K562 (cell line): ENCODE data around the gene HELZ. TPM values are rescaled to one million over a fixed set of nuclear protein-coding genes. Genes with fewer than 3 reads are reported as not detected.

Experiments used
- ATAC-seq: fragments of 200-7000 bp; cut with Tn5 transposase; 3 replicates; pipeline ENCODE4 v1.9.1; 2020; ENCODE audit warnings: moderate library complexity
- BruUV-seq: library from RNA; stranded (reverse); fragments of 400-500 nt; replicated peaks from 2 replicates; lab custom pipeline; 2021; lab: Mats Ljungman, UMichigan
- CTCF ChIA-PET: fragments of 300-600 bp; formaldehyde crosslinking; extraction: SDS; loops from one replicate; lab custom pipeline; 2021; ENCODE audit warnings: low intra/inter-chr PET ratio; lab: Yijun Ruan, JAX
- POLR2A ChIA-PET: fragments of 300-600, 350-650 bp; sonication (Branson Sonifier 250); formaldehyde crosslinking; extraction: SDS; loops from one replicate; lab custom pipeline; 2021; ENCODE audit warnings: antibody characterized with exemption, inconsistent platforms; lab: Yijun Ruan, JAX
- DNase-seq, 4 experiments: peaks; one replicate each; pipeline versions ENCODE4 v3.0.0 to v3.0.0-alpha.2; 2011 to 2018; ENCODE audit warnings: low spot score in 3 of 4, mixed read lengths in 3 of 4; ENCODE audit errors: extremely low read depth in 1 of 4
- FAIRE-seq: peaks from 2 replicates; lab custom pipeline; 2011; peaks lifted over from hg19 to GRCh38; lab: Jason Lieb, UNC
- H2AFZ ChIP-seq: 2 replicates; pipeline ENCODE4 v1.6.0; 2011; ENCODE audit warnings: low read depth, low read length, control low read depth, inconsistent platforms
- H3K27ac ChIP-seq: fragments of 200-600 bp; 3 replicates; pipeline ENCODE4 v1.8.0; 2011; ENCODE audit warnings: low read depth, mild to moderate bottlenecking, control low read depth, inconsistent platforms, low read length, moderate library complexity, mixed read lengths; ENCODE audit errors: extremely low read depth
- H3K27me3 ChIP-seq, 2 experiments: fragments of 300-600 bp in 1 of 2; 2 replicates in 1 of 2; 3 replicates in 1 of 2; pipeline versions ENCODE4 v1.6.0 to v1.8.0; 2011; ENCODE audit warnings: inconsistent platforms in 2 of 2, low read length in 2 of 2, mild to moderate bottlenecking in 1 of 2, mixed read lengths in 1 of 2, moderate library complexity in 1 of 2; ENCODE audit not compliant: control insufficient read depth in 2 of 2, insufficient read depth in 2 of 2
- H3K36me3 ChIP-seq: fragments of 300-600 bp; 3 replicates; pipeline ENCODE4 v1.8.0; 2011; ENCODE audit warnings: mild to moderate bottlenecking, low read length, inconsistent platforms; ENCODE audit not compliant: control insufficient read depth, insufficient read depth
- H3K4me1 ChIP-seq, 2 experiments: fragments of 200-600 bp in 1 of 2; replicated peaks in 1 of 2; 2 replicates in 1 of 2; 3 replicates in 1 of 2; pipeline versions ENCODE4 v1.5.1 to v1.8.0; 2011; ENCODE audit warnings: inconsistent platforms in 2 of 2, low read length in 2 of 2, mild to moderate bottlenecking in 1 of 2, mixed read lengths in 1 of 2, moderate library complexity in 1 of 2; ENCODE audit not compliant: control insufficient read depth in 2 of 2, insufficient read depth in 2 of 2
- H3K4me2 ChIP-seq: 2 replicates; pipeline ENCODE4 v1.6.1; 2011; ENCODE audit warnings: low read length, control low read depth, inconsistent platforms, mixed read lengths; ENCODE audit not compliant: insufficient read depth
- H3K4me3 ChIP-seq: fragments of 200-600 bp; sonication (generic), shearing (Covaris generic); 2 replicates; pipeline ENCODE4 v1.5.1; 2016; ENCODE audit warnings: control low read depth, inconsistent platforms
- H3K79me2 ChIP-seq: fragments of 200-600 bp; 3 replicates; pipeline ENCODE4 v1.8.0; 2011; ENCODE audit warnings: low read length, inconsistent platforms; ENCODE audit not compliant: control insufficient read depth, insufficient read depth
- H3K9ac ChIP-seq, 2 experiments: 2 replicates each; pipeline versions ENCODE4 v1.6.0 to v1.6.1; 2011; ENCODE audit warnings: low read depth in 2 of 2, low read length in 2 of 2, control low read depth in 1 of 2, inconsistent platforms in 1 of 2, mild to moderate bottlenecking in 1 of 2, mixed read lengths in 1 of 2; ENCODE audit not compliant: insufficient read depth in 1 of 2
- H3K9me1 ChIP-seq: one replicate; pipeline ENCODE4 v1.6.0; 2011; ENCODE audit warnings: inconsistent platforms, mild to moderate bottlenecking, low read length, moderate library complexity; ENCODE audit not compliant: control insufficient read depth, insufficient read depth
- H3K9me3 ChIP-seq: replicated peaks from 2 replicates; pipeline ENCODE4 v1.5.1; 2011; ENCODE audit warnings: low read depth, low read length, inconsistent platforms; ENCODE audit not compliant: control insufficient read depth, insufficient read depth
- H4K20me1 ChIP-seq: replicated peaks from 2 replicates; pipeline ENCODE4 v1.6.1; 2011; ENCODE audit warnings: low read length, inconsistent platforms, mixed read lengths; ENCODE audit not compliant: control insufficient read depth, insufficient read depth
- ARHGAP35 ChIP-seq: fragments of 450-650 bp; IDR thresholded peaks from 2 replicates; pipeline ENCODE4 v1.6.1; 2018; ENCODE audit not compliant: partially characterized antibody
- BHLHE40 ChIP-seq: IDR thresholded peaks from 2 replicates; pipeline ENCODE4 v1.6.1; 2011; ENCODE audit warnings: low read length, improper control_type of control experiment
- HDGF ChIP-seq: fragments of 450-650 bp; IDR thresholded peaks from 2 replicates; pipeline ENCODE4 v1.6.1; 2016
- HNRNPK ChIP-seq: fragments of 200-400 bp; formaldehyde crosslinking; IDR thresholded peaks from one replicate; pipeline ENCODE4 v1.6.1; 2018; ENCODE audit warnings: mild to moderate bottlenecking, low read depth, low read length; ENCODE audit not compliant: poor library complexity, severe bottlenecking
- SIRT6 ChIP-seq: IDR thresholded peaks from one replicate; pipeline ENCODE4 v1.6.1; 2012; ENCODE audit warnings: low read depth, mild to moderate bottlenecking, control low read depth, inconsistent platforms, low read length, moderate library complexity
- YBX1 ChIP-seq: fragments of 450-650 bp; IDR thresholded peaks from 2 replicates; pipeline ENCODE4 v1.7.1; 2016; ENCODE audit warnings: mild to moderate bottlenecking
- ZNF175 ChIP-seq: fragments of 200-800 bp; sonication (Bioruptor generic); IDR thresholded peaks from 2 replicates; pipeline ENCODE4 v1.6.1; 2016; ENCODE audit warnings: low read depth, mild to moderate bottlenecking, missing genetic modification characterization, missing compliant biosample characterization
- ZNF23 ChIP-seq: fragments of 250-450 bp; sonication (Bioruptor Pico); IDR thresholded peaks from 2 replicates; pipeline ENCODE4 v1.4.0; 2020; ENCODE audit warnings: mild to moderate bottlenecking
- ZNF253 ChIP-seq: fragments of 250-450 bp; sonication (Bioruptor Pico); conservative IDR thresholded peaks from 2 replicates; pipeline ENCODE4 v1.6.1; 2021; ENCODE audit warnings: mild to moderate bottlenecking
- ZNF41 ChIP-seq: fragments of 250-450 bp; sonication (Bioruptor Pico); conservative IDR thresholded peaks from 2 replicates; pipeline ENCODE4 v1.4.0; 2020; ENCODE audit warnings: mild to moderate bottlenecking
- ZNF668 ChIP-seq: fragments of 250-450 bp; sonication (Bioruptor Pico); IDR thresholded peaks from 2 replicates; pipeline ENCODE4 v1.8.0; 2022; ENCODE audit warnings: mild to moderate bottlenecking, inconsistent platforms
- WGBS: fragments of 100-300 bp; shearing (Covaris generic); methylation state at CpG from one replicate; pipeline ENCODE4 v1.1.6; 2016; ENCODE audit warnings: low coverage, mixed read lengths; ENCODE audit not compliant: insufficient coverage; ENCODE audit errors: missing lambda C conversion rate; 5-methylcytosine and 5-hydroxymethylcytosine counted together
- in situ Hi-C: fragments of 300-500 bp; cut with MboI; formaldehyde crosslinking; loops from 4 replicates; pipeline ENCODE4 v1.15.0; 2018; ENCODE audit warnings: inconsistent platforms, mixed read lengths
- intact Hi-C: fragments of 100-400 bp; cut with micrococcal nuclease; formaldehyde crosslinking; loops from 2 replicates; pipeline ENCODE4 v1.14.2; 2022
- polyA plus RNA-seq, 8 experiments: library from polyadenylated mRNA; depleted of rRNA in 4 of 8; stranded (reverse) in 5 of 8; unstranded in 3 of 8; fragments of >200 nt; fragmentation: Nextera tagmentation in 2 of 8; fragmentation: Illumina TruSeq in 1 of 8; extraction: Ambion mirVana in 2 of 8; extraction: Trizol in 1 of 8; gene quantifications; 2 replicates each; pipeline versions ENCODE4 v1.2.1 to v1.2.3, GENCODE V29; 2011 to 2014; ENCODE audit warnings: inconsistent platforms in 1 of 8, missing spikeins in 1 of 8
- total RNA-seq, 7 experiments: library from RNA; depleted of rRNA in 6 of 7; stranded (reverse); fragments of >200 nt in 6 of 7; fragmentation: Illumina TruSeq in 2 of 7; extraction: Trizol in 2 of 7; gene quantifications; 2 replicates each; pipeline versions ENCODE4 v1.2.1 to v1.2.3, GENCODE V29; 2011 to 2021; ENCODE audit warnings: low replicate concordance in 1 of 7
- TF ChIP-seq, protein P1 (sequence below), 2 experiments: IDR thresholded peaks; 2 replicates each; pipeline ENCODE4 v1.6.1; 2011; ENCODE audit warnings: borderline replicate concordance in 1 of 2, control low read depth in 1 of 2, low read depth in 1 of 2, low read length in 1 of 2, mild to moderate bottlenecking in 1 of 2, mixed read lengths in 1 of 2, moderate library complexity in 1 of 2; ENCODE audit not compliant: insufficient read depth in 1 of 2, insufficient read length in 1 of 2, poor library complexity in 1 of 2, severe bottlenecking in 1 of 2; ENCODE audit errors: extremely low read depth in 1 of 2

The HELZ gene
- total and polyA plus RNA-seq, 9 of the 15 experiments (the other 6 are each of a cell fraction or from before 2014, with no cell fraction given): 5.2 to 39.8 (median 17.3) TPM

DNA sequence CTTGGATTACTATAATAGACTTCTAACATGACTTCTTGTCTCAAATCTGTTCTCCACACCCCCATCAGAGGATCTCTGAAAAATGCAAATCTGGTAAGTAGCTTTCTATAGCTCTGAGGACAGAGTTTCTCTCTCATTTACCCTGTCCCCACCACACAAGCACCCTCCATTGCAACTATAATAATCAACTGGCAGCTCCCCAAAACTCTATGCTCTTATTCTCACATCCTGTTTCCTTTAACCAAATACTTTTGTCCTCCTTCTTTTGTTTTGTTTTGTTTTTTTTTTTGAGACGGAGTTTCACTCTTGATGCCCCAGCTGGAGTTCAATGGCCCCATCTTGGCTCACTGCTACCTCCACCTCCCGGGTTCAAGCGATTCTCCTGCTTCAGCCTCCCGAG lies 73.4 kb downstream of the HELZ start:
- Histone ChIP-seq H3K4me3 (no peak overlapping the region), H3K27ac (no peak overlapping the region), H3K9ac (no peak overlapping the region), H2AFZ (no peak overlapping the region), H3K4me2 (no peak overlapping the region), H3K4me1 (no peaks in the 10 kb centered on the region; a peak in 1 of 5 replicates), H3K9me1 (no peaks in the 10 kb centered on the region), H3K27me3 (no peaks in the 10 kb centered on the region), H4K20me1 (no peaks in the 10 kb centered on the region), H3K79me2 (no peaks in the 10 kb centered on the region), H3K9me3 (no peaks in the 10 kb centered on the region)
- FAIRE-seq: no peak
- in situ Hi-C loops: no loop called here
- WGBS: no CpG with 5 or more reads among the region's 4 CpGs
- no peak for ATAC-seq
- intact Hi-C loops: no loop called here
- BruUV-seq: no TSS peak
- POLR2A ChIA-PET: no interaction called here
- CTCF ChIA-PET: no interaction called here
- no peak for TF ChIP-seq ZNF668 (CRISPR knock-in tag)
- TF ChIP-seq ZNF175 (CRISPR knock-in tag): no peak
- no peak for TF ChIP-seq YBX1
- TF ChIP-seq HDGF: no peak
- TF ChIP-seq, all 486 proteins: peak for 0
- H3K36me3 ChIP-seq: peaks cover 38% of the 10 kb centered on the region
- DNase-seq: no peak

DNA sequence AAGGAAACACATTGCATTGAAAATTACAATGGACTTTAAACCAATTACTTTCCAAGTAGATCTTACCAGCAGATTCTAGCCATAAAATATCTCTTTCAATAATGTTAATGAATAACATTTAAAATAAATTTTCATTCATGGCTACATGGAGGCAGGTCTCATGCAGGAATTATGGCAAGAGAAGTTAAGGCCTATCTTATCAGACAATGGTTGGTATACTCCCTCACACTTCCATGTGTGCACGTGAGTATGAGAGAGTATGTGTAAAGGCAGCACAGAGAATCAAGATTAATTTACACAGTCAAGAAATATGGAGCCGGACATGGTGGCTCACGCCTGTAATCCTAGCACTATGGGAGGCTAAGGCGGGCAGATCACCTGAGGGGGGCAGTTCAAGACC lies 76.5 kb downstream of the HELZ start:
- no peak for DNase-seq
- Histone ChIP-seq H3K9ac (no peak overlapping the region), H4K20me1 (no peaks in the 10 kb centered on the region), H3K27me3 (no peaks in the 10 kb centered on the region), H2AFZ (no peak overlapping the region), H3K4me2 (no peak overlapping the region), H3K4me3 (no peak overlapping the region), H3K4me1 (no peaks in the 10 kb centered on the region; a peak in 1 of 5 replicates), H3K9me1 (no peaks in the 10 kb centered on the region), H3K79me2 (no peaks in the 10 kb centered on the region), H3K36me3 (peaks cover 48% of the 10 kb centered on the region), H3K9me3 (no peaks in the 10 kb centered on the region), H3K27ac (no peak overlapping the region)
- intact Hi-C loops: no loop called here
- POLR2A ChIA-PET: interaction anchor here (2.1 kb wide), 1 partner anchor 10 kb away, joined by 8 read pairs; no protein-coding TSS in a partner anchor
- peak; percentile 26 for FAIRE-seq
- CTCF ChIA-PET: no interaction called here
- in situ Hi-C loops: no loop called here
- 55% methylated on average over 4 of the region's 4 CpGs for WGBS
- no TSS peak for BruUV-seq
- TF ChIP-seq HNRNPK (no peak), SIRT6 (no peak), BHLHE40 (peak; percentile 67), ZNF41 (CRISPR knock-in tag) (no peak), ARHGAP35 (no peak), ZNF23 (CRISPR knock-in tag) (no peak), ZNF253 (no peak)
- TF ChIP-seq, protein P1, sequence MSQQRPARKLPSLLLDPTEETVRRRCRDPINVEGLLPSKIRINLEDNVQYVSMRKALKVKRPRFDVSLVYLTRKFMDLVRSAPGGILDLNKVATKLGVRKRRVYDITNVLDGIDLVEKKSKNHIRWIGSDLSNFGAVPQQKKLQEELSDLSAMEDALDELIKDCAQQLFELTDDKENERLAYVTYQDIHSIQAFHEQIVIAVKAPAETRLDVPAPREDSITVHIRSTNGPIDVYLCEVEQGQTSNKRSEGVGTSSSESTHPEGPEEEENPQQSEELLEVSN (IDR thresholded peaks at IDR 0.05; ENCODE audit: borderline replicate concordance in 1 of 2, extremely low read depth in 1 of 2, insufficient read depth in 1 of 2, insufficient read length in 1 of 2, low read depth in 1 of 2, low read length in 1 of 2, poor library complexity in 1 of 2, severe bottlenecking in 1 of 2): no peak
- TF ChIP-seq, all 486 proteins: peak for 1
- no peak for ATAC-seq
